SU-DHL-6 (cell line): ENCODE results near the gene GDPD2.
"Not testable (repeated sequence)": the region's sequence is repeated elsewhere in the genome, so short reads cannot be mapped to it uniquely, and the experiment has no call there.

Source experiments
- H2AFZ ChIP-seq: fragments of 200-600 bp; sonication (generic); 2 replicates; pipeline ENCODE4 v1.6.1; 2014; ENCODE audit warnings: low read depth, mild to moderate bottlenecking, moderate library complexity, mixed read lengths, antibody characterized with exemption, low read length; ENCODE audit not compliant: severe bottlenecking
- H3F3A ChIP-seq: fragments of 200-600 bp; shearing (Covaris generic); 2 replicates; pipeline ENCODE4 v1.6.0; 2016; ENCODE audit warnings: antibody characterized with exemption, mild to moderate bottlenecking; ENCODE audit not compliant: insufficient read depth
- H3K27ac ChIP-seq: fragments of 200-600 bp; sonication (generic); 2 replicates; pipeline ENCODE4 v1.5.1; 2016; ENCODE audit warnings: low read depth, mild to moderate bottlenecking, low read length, moderate library complexity, mixed read lengths
- H3K27me3 ChIP-seq: fragments of 200-600 bp; sonication (generic), shearing (Covaris generic); 2 replicates; pipeline ENCODE4 v1.6.0; 2014; ENCODE audit warnings: mild to moderate bottlenecking, low read length
- H3K36me3 ChIP-seq: fragments of 200-600 bp; sonication (generic); 2 replicates; pipeline ENCODE4 v1.6.1; 2014; ENCODE audit warnings: mild to moderate bottlenecking, low read length, mixed read lengths
- H3K4me2 ChIP-seq: fragments of 300-600, 200-600 bp; shearing (Covaris generic), sonication (generic); 2 replicates; pipeline ENCODE4 v1.6.0; 2014; ENCODE audit warnings: low read length, low read depth, mild to moderate bottlenecking; ENCODE audit not compliant: poor library complexity, severe bottlenecking
- H3K4me3 ChIP-seq: fragments of 200-600 bp; sonication (generic); 2 replicates; pipeline ENCODE4 v1.5.1; 2014; ENCODE audit warnings: antibody characterized with exemption, low read length, mild to moderate bottlenecking, mixed read lengths; ENCODE audit not compliant: insufficient read depth, poor library complexity, severe bottlenecking
- H3K79me2 ChIP-seq: fragments of 200-600 bp; sonication (generic); 2 replicates; pipeline ENCODE4 v1.6.1; 2014; ENCODE audit warnings: mild to moderate bottlenecking, low read length, moderate library complexity; ENCODE audit not compliant: insufficient read depth
- H3K9ac ChIP-seq: fragments of 200-600 bp; sonication (generic); 2 replicates; pipeline ENCODE4 v1.7.0; 2014; ENCODE audit warnings: mild to moderate bottlenecking, low read length
- H3K9me2 ChIP-seq: fragments of 200-600 bp; sonication (generic); replicated peaks from 2 replicates; pipeline ENCODE4 v1.6.1; 2014; ENCODE audit warnings: low read length; ENCODE audit not compliant: insufficient read depth
- H3K9me3 ChIP-seq: fragments of 200-600 bp; sonication (generic); 2 replicates; pipeline ENCODE4 v1.6.1; 2014; ENCODE audit warnings: low read length, mixed read lengths; ENCODE audit not compliant: insufficient read depth
- H4K20me1 ChIP-seq: fragments of 200-600 bp; sonication (generic); 2 replicates; pipeline ENCODE4 v1.6.1; 2014; ENCODE audit warnings: low read depth, mild to moderate bottlenecking, antibody characterized with exemption, low read length, moderate library complexity, mixed read lengths
- EZH2phosphoT487 ChIP-seq: fragments of 200-600 bp; sonication (generic), shearing (Covaris generic); conservative IDR thresholded peaks from 2 replicates; pipeline ENCODE4 v1.6.1; 2018; ENCODE audit warnings: mild to moderate bottlenecking, antibody characterized with exemption, low read length, moderate library complexity, mixed read lengths
- TF ChIP-seq, protein P1 (sequence below): fragments of 200-600 bp; sonication (generic); IDR thresholded peaks from one replicate; pipeline ENCODE4 v1.5.1; 2017; ENCODE audit warnings: antibody characterized with exemption, mild to moderate bottlenecking, low read length, moderate library complexity; ENCODE audit not compliant: insufficient read depth, poor library complexity, severe bottlenecking

GDPD2 gene, protein sequence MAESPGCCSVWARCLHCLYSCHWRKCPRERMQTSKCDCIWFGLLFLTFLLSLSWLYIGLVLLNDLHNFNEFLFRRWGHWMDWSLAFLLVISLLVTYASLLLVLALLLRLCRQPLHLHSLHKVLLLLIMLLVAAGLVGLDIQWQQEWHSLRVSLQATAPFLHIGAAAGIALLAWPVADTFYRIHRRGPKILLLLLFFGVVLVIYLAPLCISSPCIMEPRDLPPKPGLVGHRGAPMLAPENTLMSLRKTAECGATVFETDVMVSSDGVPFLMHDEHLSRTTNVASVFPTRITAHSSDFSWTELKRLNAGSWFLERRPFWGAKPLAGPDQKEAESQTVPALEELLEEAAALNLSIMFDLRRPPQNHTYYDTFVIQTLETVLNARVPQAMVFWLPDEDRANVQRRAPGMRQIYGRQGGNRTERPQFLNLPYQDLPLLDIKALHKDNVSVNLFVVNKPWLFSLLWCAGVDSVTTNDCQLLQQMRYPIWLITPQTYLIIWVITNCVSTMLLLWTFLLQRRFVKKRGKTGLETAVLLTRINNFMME

DNA sequence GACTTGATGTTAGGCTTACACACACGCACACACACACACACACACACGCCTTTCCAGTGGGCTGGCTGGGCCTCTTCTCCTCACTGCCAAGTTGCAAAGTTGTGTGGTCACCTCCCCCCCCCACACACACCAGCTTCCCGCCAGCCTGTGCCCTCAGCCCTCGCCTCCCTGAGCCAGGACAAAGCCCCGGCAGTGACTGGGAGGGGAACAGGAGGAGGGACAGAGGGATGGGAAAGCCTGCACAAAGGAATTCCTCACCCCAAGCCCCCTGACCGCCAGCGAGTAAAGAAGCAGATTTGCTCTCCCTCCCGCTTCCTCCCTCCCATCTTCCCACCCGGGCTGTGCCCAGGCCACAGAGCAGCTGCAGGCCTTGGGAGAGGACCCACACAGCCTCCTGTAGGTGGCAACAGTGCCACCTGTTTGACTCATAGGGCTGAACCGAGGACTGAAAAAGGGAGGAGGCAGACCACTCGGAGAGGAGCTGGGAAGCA, at the start of gene GDPD2:
TSS of gene GDPD2 (plus strand) at position 464 of the 491 bp plus-strand sequence. CDS start 1,671 bp downstream, outside the sequence.
- H2AFZ ChIP-seq: no peak within 1 kb of the TSS
- no peak within 1 kb of the TSS for H3K27ac ChIP-seq
- no peaks in the 10 kb centered on the region for H3F3A ChIP-seq
- H3K79me2 ChIP-seq: no peaks in the 10 kb centered on the region
- no peak within 1 kb of the TSS for H3K9ac ChIP-seq
- H3K36me3 ChIP-seq: no peaks in the 10 kb centered on the region
- no peak within 1 kb of the TSS for H3K4me2 ChIP-seq
- H4K20me1 ChIP-seq: no peaks in the 10 kb centered on the region
- TF ChIP-seq EZH2phosphoT487: no peak
- TF ChIP-seq, protein P1, sequence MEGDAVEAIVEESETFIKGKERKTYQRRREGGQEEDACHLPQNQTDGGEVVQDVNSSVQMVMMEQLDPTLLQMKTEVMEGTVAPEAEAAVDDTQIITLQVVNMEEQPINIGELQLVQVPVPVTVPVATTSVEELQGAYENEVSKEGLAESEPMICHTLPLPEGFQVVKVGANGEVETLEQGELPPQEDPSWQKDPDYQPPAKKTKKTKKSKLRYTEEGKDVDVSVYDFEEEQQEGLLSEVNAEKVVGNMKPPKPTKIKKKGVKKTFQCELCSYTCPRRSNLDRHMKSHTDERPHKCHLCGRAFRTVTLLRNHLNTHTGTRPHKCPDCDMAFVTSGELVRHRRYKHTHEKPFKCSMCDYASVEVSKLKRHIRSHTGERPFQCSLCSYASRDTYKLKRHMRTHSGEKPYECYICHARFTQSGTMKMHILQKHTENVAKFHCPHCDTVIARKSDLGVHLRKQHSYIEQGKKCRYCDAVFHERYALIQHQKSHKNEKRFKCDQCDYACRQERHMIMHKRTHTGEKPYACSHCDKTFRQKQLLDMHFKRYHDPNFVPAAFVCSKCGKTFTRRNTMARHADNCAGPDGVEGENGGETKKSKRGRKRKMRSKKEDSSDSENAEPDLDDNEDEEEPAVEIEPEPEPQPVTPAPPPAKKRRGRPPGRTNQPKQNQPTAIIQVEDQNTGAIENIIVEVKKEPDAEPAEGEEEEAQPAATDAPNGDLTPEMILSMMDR: no peak
- no peaks in the 10 kb centered on the region for H3K27me3 ChIP-seq
- H3K9me2 ChIP-seq: no peaks in the 10 kb centered on the region
- H3K4me3 ChIP-seq: no peak within 1 kb of the TSS
- no peaks in the 10 kb centered on the region for H3K9me3 ChIP-seq

DNA sequence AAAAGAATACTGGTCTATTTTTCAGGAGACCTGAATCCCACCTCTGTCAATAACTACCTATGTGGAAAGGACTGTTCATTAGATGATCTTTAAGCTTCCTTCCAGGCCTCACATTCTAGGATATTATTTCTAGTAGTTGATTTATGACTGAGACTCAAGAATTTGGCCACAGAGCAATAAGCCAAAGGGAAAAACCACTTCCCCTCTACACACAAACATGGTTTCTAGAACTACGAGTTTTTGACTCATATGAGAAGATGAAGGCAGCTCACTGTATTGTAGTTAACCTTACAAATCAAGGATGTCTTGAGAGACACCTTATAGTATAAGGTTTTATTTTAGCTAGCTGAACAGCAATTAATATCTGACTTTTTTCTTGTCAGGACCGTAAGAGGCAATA, 36.9 kb upstream of the GDPD2 start:
- no peak overlapping the region for H3K9ac ChIP-seq
- no peaks in the 10 kb centered on the region for H3K27me3 ChIP-seq
- no peak overlapping the region for H3K27ac ChIP-seq
- no peaks in the 10 kb centered on the region for H3K9me3 ChIP-seq
- peaks cover 2% of the 10 kb centered on the region; the same call in 1 of the 2 replicates for H3K36me3 ChIP-seq
- no peak overlapping the region for H2AFZ ChIP-seq
- no peak overlapping the region for H3K4me2 ChIP-seq
- no peaks in the 10 kb centered on the region for H3K9me2 ChIP-seq
- TF ChIP-seq, protein P1: no peak
- no peak for TF ChIP-seq EZH2phosphoT487
- H3F3A ChIP-seq: no peaks in the 10 kb centered on the region
- no peak overlapping the region for H3K4me3 ChIP-seq
- H3K79me2 ChIP-seq: no peaks in the 10 kb centered on the region
- H4K20me1 ChIP-seq: no peaks in the 10 kb centered on the region

DNA sequence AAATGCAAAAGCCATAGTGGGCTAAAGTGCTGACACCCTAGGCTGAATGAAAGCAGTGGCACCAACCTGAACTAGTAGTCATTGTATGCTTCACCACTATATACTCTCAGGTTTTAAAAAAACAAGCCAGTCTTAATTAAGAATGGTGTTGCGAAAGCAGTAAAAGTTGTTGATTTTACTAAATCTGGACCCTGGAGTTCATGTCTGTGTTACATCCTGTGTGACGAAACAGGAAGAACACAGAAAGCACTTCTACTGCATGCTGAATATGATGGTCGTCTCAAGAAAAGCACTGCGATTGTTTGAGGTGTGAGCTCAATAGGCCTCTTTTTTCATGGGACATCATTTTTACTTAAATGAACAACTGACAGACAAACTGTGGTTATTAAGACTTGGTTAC, 24.2 kb upstream of the GDPD2 start:
- Histone ChIP-seq H3K27ac (peak overlapping the region; percentile 32; the same call in 1 of the 2 replicates), H3K9me2 (no peaks in the 10 kb centered on the region), H3K4me2 (peak overlapping the region; percentile 1), H3K36me3 (peaks cover 7% of the 10 kb centered on the region; the same call in 1 of the 2 replicates), H3K4me3 (no peak overlapping the region), H3K79me2 (no peaks in the 10 kb centered on the region), H3K9ac (no peak overlapping the region), H3F3A (no peaks in the 10 kb centered on the region), H2AFZ (no peak overlapping the region), H4K20me1 (no peaks in the 10 kb centered on the region), H3K27me3 (no peaks in the 10 kb centered on the region), H3K9me3 (no peaks in the 10 kb centered on the region)
- TF ChIP-seq, protein P1: no peak
- no peak for TF ChIP-seq EZH2phosphoT487

DNA sequence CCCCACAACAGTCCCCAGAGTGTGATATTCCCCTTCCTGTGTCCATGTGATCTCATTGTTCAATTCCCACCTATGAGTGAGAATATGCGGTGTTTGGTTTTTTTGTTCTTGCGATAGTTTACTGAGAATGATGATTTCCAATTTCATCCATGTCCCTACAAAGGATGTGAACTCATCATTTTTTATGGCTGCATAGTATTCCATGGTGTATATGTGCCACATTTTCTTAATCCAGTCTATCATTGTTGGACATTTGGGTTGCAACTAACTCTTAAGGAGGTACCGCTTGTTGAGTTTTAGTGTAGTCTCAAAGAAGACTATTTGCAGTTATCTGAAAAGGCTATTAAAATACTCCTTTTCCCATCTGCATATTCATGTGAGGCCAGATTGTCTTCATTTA, 22.9 kb upstream of the GDPD2 start:
- not testable (repeated sequence) for H3K27me3 ChIP-seq, H3F3A ChIP-seq, H3K4me3 ChIP-seq, H4K20me1 ChIP-seq, H3K79me2 ChIP-seq, H3K27ac ChIP-seq, H3K4me2 ChIP-seq, H3K9ac ChIP-seq, H2AFZ ChIP-seq, H3K36me3 ChIP-seq, H3K9me2 ChIP-seq, H3K9me3 ChIP-seq
